K562 (cell line): ENCODE measurements around the gene CNKSR3. TPM values are rescaled to one million over a fixed set of nuclear protein-coding genes. Genes with fewer than 3 reads are reported as not detected.

Experiments
- ATAC-seq: fragments of 200-7000 bp; cut with Tn5 transposase; 3 replicates; pipeline ENCODE4 v1.9.1; 2020; ENCODE audit warnings: moderate library complexity
- BruUV-seq: library from RNA; stranded (reverse); fragments of 400-500 nt; replicated peaks from 2 replicates; lab custom pipeline; 2021; lab: Mats Ljungman, UMichigan
- CTCF ChIA-PET: fragments of 300-600 bp; formaldehyde crosslinking; extraction: SDS; loops from one replicate; lab custom pipeline; 2021; ENCODE audit warnings: low intra/inter-chr PET ratio; lab: Yijun Ruan, JAX
- POLR2A ChIA-PET: fragments of 300-600, 350-650 bp; sonication (Branson Sonifier 250); formaldehyde crosslinking; extraction: SDS; loops from one replicate; lab custom pipeline; 2021; ENCODE audit warnings: antibody characterized with exemption, inconsistent platforms; lab: Yijun Ruan, JAX
- DNase-seq, 4 experiments: peaks; one replicate each; pipeline versions ENCODE4 v3.0.0 to v3.0.0-alpha.2; 2011 to 2018; ENCODE audit warnings: low spot score in 3 of 4, mixed read lengths in 3 of 4; ENCODE audit errors: extremely low read depth in 1 of 4
- FAIRE-seq: peaks from 2 replicates; lab custom pipeline; 2011; peaks lifted over from hg19 to GRCh38; lab: Jason Lieb, UNC
- H2AFZ ChIP-seq: 2 replicates; pipeline ENCODE4 v1.6.0; 2011; ENCODE audit warnings: low read depth, low read length, control low read depth, inconsistent platforms
- H3K27ac ChIP-seq: fragments of 200-600 bp; 3 replicates; pipeline ENCODE4 v1.8.0; 2011; ENCODE audit warnings: low read depth, mild to moderate bottlenecking, control low read depth, inconsistent platforms, low read length, moderate library complexity, mixed read lengths; ENCODE audit errors: extremely low read depth
- H3K27me3 ChIP-seq, 2 experiments: fragments of 300-600 bp in 1 of 2; 2 replicates in 1 of 2; 3 replicates in 1 of 2; pipeline versions ENCODE4 v1.6.0 to v1.8.0; 2011; ENCODE audit warnings: inconsistent platforms in 2 of 2, low read length in 2 of 2, mild to moderate bottlenecking in 1 of 2, mixed read lengths in 1 of 2, moderate library complexity in 1 of 2; ENCODE audit not compliant: control insufficient read depth in 2 of 2, insufficient read depth in 2 of 2
- H3K36me3 ChIP-seq: fragments of 300-600 bp; 3 replicates; pipeline ENCODE4 v1.8.0; 2011; ENCODE audit warnings: mild to moderate bottlenecking, low read length, inconsistent platforms; ENCODE audit not compliant: control insufficient read depth, insufficient read depth
- H3K4me1 ChIP-seq, 2 experiments: fragments of 200-600 bp in 1 of 2; replicated peaks in 1 of 2; 2 replicates in 1 of 2; 3 replicates in 1 of 2; pipeline versions ENCODE4 v1.5.1 to v1.8.0; 2011; ENCODE audit warnings: inconsistent platforms in 2 of 2, low read length in 2 of 2, mild to moderate bottlenecking in 1 of 2, mixed read lengths in 1 of 2, moderate library complexity in 1 of 2; ENCODE audit not compliant: control insufficient read depth in 2 of 2, insufficient read depth in 2 of 2
- H3K4me2 ChIP-seq: 2 replicates; pipeline ENCODE4 v1.6.1; 2011; ENCODE audit warnings: low read length, control low read depth, inconsistent platforms, mixed read lengths; ENCODE audit not compliant: insufficient read depth
- H3K4me3 ChIP-seq: fragments of 200-600 bp; sonication (generic), shearing (Covaris generic); 2 replicates; pipeline ENCODE4 v1.5.1; 2016; ENCODE audit warnings: control low read depth, inconsistent platforms
- H3K79me2 ChIP-seq: fragments of 200-600 bp; 3 replicates; pipeline ENCODE4 v1.8.0; 2011; ENCODE audit warnings: low read length, inconsistent platforms; ENCODE audit not compliant: control insufficient read depth, insufficient read depth
- H3K9ac ChIP-seq, 2 experiments: 2 replicates each; pipeline versions ENCODE4 v1.6.0 to v1.6.1; 2011; ENCODE audit warnings: low read depth in 2 of 2, low read length in 2 of 2, control low read depth in 1 of 2, inconsistent platforms in 1 of 2, mild to moderate bottlenecking in 1 of 2, mixed read lengths in 1 of 2; ENCODE audit not compliant: insufficient read depth in 1 of 2
- H3K9me1 ChIP-seq: one replicate; pipeline ENCODE4 v1.6.0; 2011; ENCODE audit warnings: inconsistent platforms, mild to moderate bottlenecking, low read length, moderate library complexity; ENCODE audit not compliant: control insufficient read depth, insufficient read depth
- H3K9me3 ChIP-seq: replicated peaks from 2 replicates; pipeline ENCODE4 v1.5.1; 2011; ENCODE audit warnings: low read depth, low read length, inconsistent platforms; ENCODE audit not compliant: control insufficient read depth, insufficient read depth
- H4K20me1 ChIP-seq: replicated peaks from 2 replicates; pipeline ENCODE4 v1.6.1; 2011; ENCODE audit warnings: low read length, inconsistent platforms, mixed read lengths; ENCODE audit not compliant: control insufficient read depth, insufficient read depth
- ATF3 ChIP-seq, 2 experiments: fragments of 450-650 bp in 1 of 2; sonication (generic) in 1 of 2; formaldehyde crosslinking in 1 of 2; IDR thresholded peaks in 1 of 2; conservative IDR thresholded peaks in 1 of 2; 2 replicates each; pipeline versions ENCODE4 v1.6.1 to v1.8.1; 2016 to 2023; ENCODE audit warnings: mild to moderate bottlenecking in 2 of 2, moderate library complexity in 2 of 2, inconsistent platforms in 1 of 2, missing genetic modification reagents in 1 of 2
- CSDE1 ChIP-seq, 2 experiments: fragments of 450-650 bp; IDR thresholded peaks; 2 replicates each; pipeline ENCODE4 v1.6.1; 2016; ENCODE audit warnings: mild to moderate bottlenecking in 1 of 2
- HDAC2 ChIP-seq: fragments of 450-650 bp; IDR thresholded peaks from 2 replicates; pipeline ENCODE4 v1.6.1; 2016; ENCODE audit warnings: mild to moderate bottlenecking
- OTX1 ChIP-seq: fragments of 450-650 bp; formaldehyde crosslinking; IDR thresholded peaks from 2 replicates; pipeline ENCODE4 v1.4.0; 2022; ENCODE audit warnings: mild to moderate bottlenecking
- PHF20 ChIP-seq: fragments of 450-650 bp; IDR thresholded peaks from 2 replicates; pipeline ENCODE4 v1.6.1; 2018; ENCODE audit not compliant: partially characterized antibody
- ZNF644 ChIP-seq: fragments of 200-800 bp; sonication (Bioruptor generic); IDR thresholded peaks from 2 replicates; pipeline ENCODE4 v1.6.1; 2016; ENCODE audit warnings: low read depth, missing genetic modification characterization, missing compliant biosample characterization
- WGBS: fragments of 100-300 bp; shearing (Covaris generic); methylation state at CpG from one replicate; pipeline ENCODE4 v1.1.6; 2016; ENCODE audit warnings: low coverage, mixed read lengths; ENCODE audit not compliant: insufficient coverage; ENCODE audit errors: missing lambda C conversion rate; 5-methylcytosine and 5-hydroxymethylcytosine counted together
- in situ Hi-C: fragments of 300-500 bp; cut with MboI; formaldehyde crosslinking; loops from 4 replicates; pipeline ENCODE4 v1.15.0; 2018; ENCODE audit warnings: inconsistent platforms, mixed read lengths
- intact Hi-C: fragments of 100-400 bp; cut with micrococcal nuclease; formaldehyde crosslinking; loops from 2 replicates; pipeline ENCODE4 v1.14.2; 2022
- polyA plus RNA-seq, 8 experiments: library from polyadenylated mRNA; depleted of rRNA in 4 of 8; stranded (reverse) in 5 of 8; unstranded in 3 of 8; fragments of >200 nt; fragmentation: Nextera tagmentation in 2 of 8; fragmentation: Illumina TruSeq in 1 of 8; extraction: Ambion mirVana in 2 of 8; extraction: Trizol in 1 of 8; gene quantifications; 2 replicates each; pipeline versions ENCODE4 v1.2.1 to v1.2.3, GENCODE V29; 2011 to 2014; ENCODE audit warnings: inconsistent platforms in 1 of 8, missing spikeins in 1 of 8
- total RNA-seq, 7 experiments: library from RNA; depleted of rRNA in 6 of 7; stranded (reverse); fragments of >200 nt in 6 of 7; fragmentation: Illumina TruSeq in 2 of 7; extraction: Trizol in 2 of 7; gene quantifications; 2 replicates each; pipeline versions ENCODE4 v1.2.1 to v1.2.3, GENCODE V29; 2011 to 2021; ENCODE audit warnings: low replicate concordance in 1 of 7
- TF ChIP-seq, protein P1 (sequence below): sonication (generic); formaldehyde crosslinking; IDR thresholded peaks from 2 replicates; pipeline ENCODE4 v1.8.0; 2022; ENCODE audit warnings: missing genetic modification reagents, mild to moderate bottlenecking, borderline replicate concordance
- TF ChIP-seq, protein P2 (sequence below): sonication (generic); formaldehyde crosslinking; IDR thresholded peaks from 2 replicates; pipeline ENCODE4 v1.8.0; 2022; ENCODE audit warnings: mild to moderate bottlenecking, missing genetic modification reagents

Gene CNKSR3
- total and polyA plus RNA-seq, 9 of the 15 experiments (the other 6 are each of a cell fraction or from before 2014, with no cell fraction given) = 4.5 to 29.6 (median 9.5) TPM

- TF ChIP-seq, protein P1, sequence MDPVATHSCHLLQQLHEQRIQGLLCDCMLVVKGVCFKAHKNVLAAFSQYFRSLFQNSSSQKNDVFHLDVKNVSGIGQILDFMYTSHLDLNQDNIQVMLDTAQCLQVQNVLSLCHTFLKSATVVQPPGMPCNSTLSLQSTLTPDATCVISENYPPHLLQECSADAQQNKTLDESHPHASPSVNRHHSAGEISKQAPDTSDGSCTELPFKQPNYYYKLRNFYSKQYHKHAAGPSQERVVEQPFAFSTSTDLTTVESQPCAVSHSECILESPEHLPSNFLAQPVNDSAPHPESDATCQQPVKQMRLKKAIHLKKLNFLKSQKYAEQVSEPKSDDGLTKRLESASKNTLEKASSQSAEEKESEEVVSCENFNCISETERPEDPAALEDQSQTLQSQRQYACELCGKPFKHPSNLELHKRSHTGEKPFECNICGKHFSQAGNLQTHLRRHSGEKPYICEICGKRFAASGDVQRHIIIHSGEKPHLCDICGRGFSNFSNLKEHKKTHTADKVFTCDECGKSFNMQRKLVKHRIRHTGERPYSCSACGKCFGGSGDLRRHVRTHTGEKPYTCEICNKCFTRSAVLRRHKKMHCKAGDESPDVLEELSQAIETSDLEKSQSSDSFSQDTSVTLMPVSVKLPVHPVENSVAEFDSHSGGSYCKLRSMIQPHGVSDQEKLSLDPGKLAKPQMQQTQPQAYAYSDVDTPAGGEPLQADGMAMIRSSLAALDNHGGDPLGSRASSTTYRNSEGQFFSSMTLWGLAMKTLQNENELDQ (CRISPR knock-in tag) = no peak
- TF ChIP-seq CSDE1 (IDR thresholded peaks at IDR 0.05) = no peak
- TF ChIP-seq, protein P2, sequence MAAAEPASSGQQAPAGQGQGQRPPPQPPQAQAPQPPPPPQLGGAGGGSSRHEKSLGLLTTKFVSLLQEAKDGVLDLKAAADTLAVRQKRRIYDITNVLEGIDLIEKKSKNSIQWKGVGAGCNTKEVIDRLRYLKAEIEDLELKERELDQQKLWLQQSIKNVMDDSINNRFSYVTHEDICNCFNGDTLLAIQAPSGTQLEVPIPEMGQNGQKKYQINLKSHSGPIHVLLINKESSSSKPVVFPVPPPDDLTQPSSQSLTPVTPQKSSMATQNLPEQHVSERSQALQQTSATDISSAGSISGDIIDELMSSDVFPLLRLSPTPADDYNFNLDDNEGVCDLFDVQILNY (CRISPR knock-in tag) = no peak
- TF ChIP-seq HDAC2 = no peak
Measured at GRCh38 chr6:154496186-154496585, 14.3 kb downstream of the CNKSR3 start (continued).

- FAIRE-seq = no peak
- no peak for ATAC-seq
- no peaks in the 10 kb centered on the region for H3K9me3 ChIP-seq
- BruUV-seq = no TSS peak
- intact Hi-C loops = loop anchor here (10.0 kb wide), 1 partner anchor 340 kb away; no protein-coding TSS in a partner anchor
- H3K4me3 ChIP-seq = no peak overlapping the region
- DNase-seq = no peak
- H3K79me2 ChIP-seq = peaks cover 88% of the 10 kb centered on the region
- peaks cover 15% of the 10 kb centered on the region for H3K36me3 ChIP-seq
- in situ Hi-C loops = no loop called here
- no peak overlapping the region for H3K27ac ChIP-seq
- POLR2A ChIA-PET = interaction anchor here (0.8 to 1.2 kb wide), 2 partner anchors 10 to 13 kb away, joined by 3 to 4 read pairs; no protein-coding TSS in a partner anchor
- peaks cover 3% of the 10 kb centered on the region for H3K9me1 ChIP-seq
- 89% methylated on average over 5 of the region's 5 CpGs for WGBS
- no peaks in the 10 kb centered on the region; a peak in 1 of 5 replicates for H3K4me1 ChIP-seq
- H4K20me1 ChIP-seq = no peaks in the 10 kb centered on the region
- no peaks in the 10 kb centered on the region for H3K27me3 ChIP-seq
- no peak overlapping the region for H3K9ac ChIP-seq
- CTCF ChIA-PET = interaction anchor here (0.6 kb wide), 1 partner anchor 9 kb away, joined by 3 read pairs; no protein-coding TSS in a partner anchor
- H2AFZ ChIP-seq = no peak overlapping the region
- peak; percentile 46; the same call in 1 of the 2 replicates for TF ChIP-seq ATF3 (IDR thresholded peaks at IDR 0.05)
- no peak for TF ChIP-seq ATF3 (CRISPR knock-in tag; conservative IDR thresholded peaks at IDR 0.05)
- no peak for TF ChIP-seq ZNF644 (tag)
- TF ChIP-seq PHF20 = no peak
- no peak for TF ChIP-seq OTX1
- TF ChIP-seq, all 486 proteins: peak for 1
- no peak overlapping the region for H3K4me2 ChIP-seq
Measured at GRCh38 chr6:154494592-154495311, 15.7 kb downstream of the CNKSR3 start.
